Caco-2 (cell line): ENCODE measurements around the gene ABHD14A. TPM values are rescaled to one million over a fixed set of nuclear protein-coding genes. Genes with fewer than 3 reads are reported as not detected.

ENCODE experiments used
- BruUV-seq: library from RNA; stranded (reverse); fragments of 400-500 nt; replicated peaks from 2 replicates; lab custom pipeline; 2021; lab: Mats Ljungman, UMichigan
- CTCF ChIA-PET: fragments of 300-600 bp; sonication (Branson Sonifier 250); formaldehyde crosslinking; loops from one replicate; lab custom pipeline; 2022; ENCODE audit warnings: antibody characterized with exemption; lab: Charles Lee
- POLR2A ChIA-PET: fragments of 300-600 bp; sonication (Branson Sonifier 250); formaldehyde crosslinking; loops from one replicate; lab custom pipeline; 2022; ENCODE audit warnings: antibody characterized with exemption; lab: Charles Lee
- DNase-seq, 2 experiments: peaks; one replicate each; pipeline versions ENCODE4 v3.0.0 to v3.0.0-alpha.2; 2020 to 2022
- H3K27me3 ChIP-seq: replicated peaks from 2 replicates; pipeline ENCODE4 v1.6.0; 2011; ENCODE audit warnings: low read length; ENCODE audit not compliant: control insufficient read depth, insufficient read depth
- H3K36me3 ChIP-seq: 2 replicates; pipeline ENCODE4 v1.5.1; 2011; ENCODE audit warnings: low read length; ENCODE audit not compliant: control insufficient read depth, insufficient read depth
- H3K4me1 ChIP-seq: fragments of 250-450 bp; sonication (Bioruptor Pico); 2 replicates; pipeline ENCODE4 v1.5.1; 2020; ENCODE audit warnings: mild to moderate bottlenecking
- H3K4me3 ChIP-seq: 2 replicates; pipeline ENCODE4 v1.5.1; 2011; ENCODE audit warnings: low read depth, mild to moderate bottlenecking, control low read depth, low read length
- H3K9me3 ChIP-seq: fragments of 250-450 bp; sonication (Bioruptor Pico); 2 replicates; pipeline ENCODE4 v1.5.1; 2020; ENCODE audit warnings: mild to moderate bottlenecking, moderate library complexity
- H3K27ac Mint-ChIP-seq: one replicate; pipeline ENCODE4 v1.8.0; 2022; ENCODE audit warnings: mixed read lengths; ENCODE audit not compliant: unreplicated experiment
- H3K27me3 Mint-ChIP-seq: one replicate; pipeline ENCODE4 v1.8.0; 2022; ENCODE audit warnings: mixed read lengths; ENCODE audit not compliant: insufficient read depth, unreplicated experiment
- H3K36me3 Mint-ChIP-seq: one replicate; pipeline ENCODE4 v1.8.0; 2022; ENCODE audit warnings: mild to moderate bottlenecking, mixed read lengths; ENCODE audit not compliant: insufficient read depth, unreplicated experiment
- H3K4me1 Mint-ChIP-seq: one replicate; pipeline ENCODE4 v1.8.0; 2022; ENCODE audit warnings: low read depth, mixed read lengths; ENCODE audit not compliant: unreplicated experiment
- H3K4me3 Mint-ChIP-seq: one replicate; pipeline ENCODE4 v1.8.0; 2022; ENCODE audit warnings: mild to moderate bottlenecking, moderate library complexity, mixed read lengths; ENCODE audit not compliant: unreplicated experiment
- H3K9me3 Mint-ChIP-seq: one replicate; pipeline ENCODE4 v1.8.0; 2022; ENCODE audit warnings: mixed read lengths; ENCODE audit not compliant: unreplicated experiment
- intact Hi-C: fragments of 100-400 bp; cut with micrococcal nuclease; formaldehyde crosslinking; loops from one replicate; pipeline ENCODE4 v1.10.0; 2022; ENCODE audit not compliant: unreplicated experiment
- total RNA-seq: library from RNA; stranded (reverse); gene quantifications from 2 replicates; pipeline ENCODE4 v1.2.3, GENCODE V29; 2022
- TF ChIP-seq, protein P1 (sequence below), 2 experiments: fragments of 200-600 bp in 1 of 2; IDR thresholded peaks; 1 replicate in 1 of 2; 2 replicates in 1 of 2; pipeline versions ENCODE4 v1.5.1 to v1.8.0; 2011 to 2022; ENCODE audit warnings: antibody characterized with exemption in 1 of 2, control low read depth in 1 of 2, inconsistent platforms in 1 of 2, low read depth in 1 of 2, low read length in 1 of 2, mild to moderate bottlenecking in 1 of 2, moderate library complexity in 1 of 2; ENCODE audit not compliant: insufficient read depth in 1 of 2, severe bottlenecking in 1 of 2, unreplicated experiment in 1 of 2

Gene ABHD14A
- total RNA-seq, 1 experiment from 2014 or later, result 14.0 TPM

DNA sequence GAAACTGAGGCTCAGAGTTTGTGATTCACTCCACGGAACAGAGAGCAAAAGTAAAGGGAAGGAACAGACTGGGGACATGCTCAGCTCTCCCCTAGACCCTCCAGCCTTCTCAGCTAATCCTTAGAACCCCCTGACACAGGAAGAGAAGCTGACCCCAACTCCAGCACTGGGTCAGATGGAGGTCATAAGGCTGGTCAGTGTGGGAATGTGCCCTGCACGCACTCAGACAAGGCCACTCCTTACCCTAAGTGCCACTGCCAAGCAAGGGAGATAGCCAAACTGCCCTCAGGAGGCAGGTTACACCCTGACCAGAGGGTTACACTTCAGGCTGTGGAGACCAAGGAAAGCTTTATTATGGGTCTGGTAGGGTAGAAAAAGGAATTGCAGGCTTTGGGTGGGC is 19.7 kb downstream of the ABHD14A start:
- DNase-seq, result no peak
- no peaks in the 10 kb centered on the region for H3K9me3 ChIP-seq
- no TSS peak for BruUV-seq
- Mint-ChIP-seq H3K4me1 (peaks cover 9% of the 10 kb centered on the region), H3K36me3 (peaks cover 56% of the 10 kb centered on the region), H3K27ac (peak overlapping the region; percentile 99), H3K4me3 (peak overlapping the region; percentile 93), H3K27me3 (no peaks in the 10 kb centered on the region), H3K9me3 (no peaks in the 10 kb centered on the region)
- H3K4me3 ChIP-seq, result peak overlapping the region; percentile 60
- no peaks in the 10 kb centered on the region for H3K27me3 ChIP-seq
- POLR2A ChIA-PET, result interaction anchor here (0.7 to 1.9 kb wide), 2 partner anchors 12 to 302 kb away, joined by 3 to 30 read pairs; partner anchors contain the start of gene ACY1
- peaks cover 18% of the 10 kb centered on the region for H3K4me1 ChIP-seq
- intact Hi-C loops, result no loop called here
- H3K36me3 ChIP-seq, result peaks cover 8% of the 10 kb centered on the region
- CTCF ChIA-PET, result no interaction called here
- TF ChIP-seq, protein P1, sequence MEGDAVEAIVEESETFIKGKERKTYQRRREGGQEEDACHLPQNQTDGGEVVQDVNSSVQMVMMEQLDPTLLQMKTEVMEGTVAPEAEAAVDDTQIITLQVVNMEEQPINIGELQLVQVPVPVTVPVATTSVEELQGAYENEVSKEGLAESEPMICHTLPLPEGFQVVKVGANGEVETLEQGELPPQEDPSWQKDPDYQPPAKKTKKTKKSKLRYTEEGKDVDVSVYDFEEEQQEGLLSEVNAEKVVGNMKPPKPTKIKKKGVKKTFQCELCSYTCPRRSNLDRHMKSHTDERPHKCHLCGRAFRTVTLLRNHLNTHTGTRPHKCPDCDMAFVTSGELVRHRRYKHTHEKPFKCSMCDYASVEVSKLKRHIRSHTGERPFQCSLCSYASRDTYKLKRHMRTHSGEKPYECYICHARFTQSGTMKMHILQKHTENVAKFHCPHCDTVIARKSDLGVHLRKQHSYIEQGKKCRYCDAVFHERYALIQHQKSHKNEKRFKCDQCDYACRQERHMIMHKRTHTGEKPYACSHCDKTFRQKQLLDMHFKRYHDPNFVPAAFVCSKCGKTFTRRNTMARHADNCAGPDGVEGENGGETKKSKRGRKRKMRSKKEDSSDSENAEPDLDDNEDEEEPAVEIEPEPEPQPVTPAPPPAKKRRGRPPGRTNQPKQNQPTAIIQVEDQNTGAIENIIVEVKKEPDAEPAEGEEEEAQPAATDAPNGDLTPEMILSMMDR (IDR thresholded peaks at IDR 0.05; ENCODE audit: insufficient read depth in 1 of 2, low read depth in 1 of 2, low read length in 1 of 2, severe bottlenecking in 1 of 2, unreplicated experiment in 1 of 2), result no peak

DNA sequence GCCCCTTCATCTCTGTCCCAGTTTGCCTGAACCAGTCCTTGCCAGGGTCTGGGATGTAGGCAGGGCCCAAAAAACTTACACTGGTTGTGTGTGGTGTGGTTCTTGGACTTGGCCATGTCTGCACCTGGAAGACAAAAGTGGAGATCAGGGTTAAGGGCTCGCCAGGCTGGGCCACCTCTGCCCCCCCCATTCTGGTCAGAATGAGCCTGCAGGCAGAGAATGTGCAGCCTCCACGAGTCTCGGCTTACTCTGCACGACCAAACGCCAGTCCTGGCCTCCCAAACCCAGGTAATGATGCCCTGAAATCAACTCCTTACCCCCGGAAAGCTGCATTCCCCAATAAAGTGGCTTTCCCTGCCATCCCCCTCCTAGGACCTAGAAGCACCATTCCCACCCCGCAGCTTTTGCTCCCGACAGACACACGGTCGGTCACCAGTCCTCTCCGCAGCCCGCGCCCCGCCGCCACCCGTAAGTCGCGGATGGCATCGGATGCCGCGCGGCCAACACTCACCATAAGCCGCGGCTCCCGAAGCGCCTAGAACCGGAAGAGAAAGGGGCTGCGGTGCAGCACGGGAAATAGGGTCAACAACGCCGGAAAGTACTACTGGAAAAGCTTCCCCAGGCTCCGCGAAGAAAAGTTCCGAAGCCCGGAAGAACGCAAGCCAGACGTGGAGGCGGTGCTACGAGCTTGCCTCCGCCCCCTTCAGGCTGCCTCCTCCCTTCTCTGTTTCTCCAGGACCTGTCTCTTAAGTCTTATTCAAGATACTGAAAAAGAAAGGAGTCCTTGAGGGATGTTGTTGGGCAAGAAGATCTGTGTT is 20.7 kb downstream of the ABHD14A start, which contains the start of gene RPL29:
Gene RPL29, minus strand, starts transcription at position 550 of the 818 bp plus-strand sequence. Its CDS starts 434 bp downstream, at position 116.
- ChIA-PET CTCF (interaction anchor here (0.6 to 1.1 kb wide), 6 partner anchors 13 to 295 kb away, joined by 3 to 14 read pairs (median 4); partner anchors contain the start of genes ACY1, DUSP7 and RRP9), POLR2A (interaction anchor here (0.5 to 1.9 kb wide), 11 partner anchors 9 to 1607 kb away, joined by 3 to 30 read pairs (median 7); partner anchors contain the start of genes ABHD14B, ACY1, POC1A and RRP9)
- peaks cover 18% of the 10 kb centered on the region for H3K4me1 ChIP-seq
- no TSS peak for BruUV-seq
- Mint-ChIP-seq H3K27me3 (no peaks in the 10 kb centered on the region), H3K36me3 (peaks cover 55% of the 10 kb centered on the region), H3K4me3 (peak within 1 kb of the TSS; percentile 93), H3K27ac (peak within 1 kb of the TSS; percentile 99), H3K4me1 (peaks cover 9% of the 10 kb centered on the region), H3K9me3 (no peaks in the 10 kb centered on the region)
- H3K9me3 ChIP-seq, result no peaks in the 10 kb centered on the region
- peak within 1 kb of the TSS; percentile 60 for H3K4me3 ChIP-seq
- intact Hi-C loops, result loop anchor here (1.0 to 2.0 kb wide), 2 partner anchors 12 to 53 kb away; partner anchors contain the start of genes ACY1 and PARP3
- peak; percentile 93 for DNase-seq
- no peaks in the 10 kb centered on the region for H3K27me3 ChIP-seq
- H3K36me3 ChIP-seq, result peaks cover 8% of the 10 kb centered on the region
- TF ChIP-seq, protein P1 (IDR thresholded peaks at IDR 0.05; ENCODE audit: insufficient read depth in 1 of 2, low read depth in 1 of 2, low read length in 1 of 2, severe bottlenecking in 1 of 2, unreplicated experiment in 1 of 2), result no peak

DNA sequence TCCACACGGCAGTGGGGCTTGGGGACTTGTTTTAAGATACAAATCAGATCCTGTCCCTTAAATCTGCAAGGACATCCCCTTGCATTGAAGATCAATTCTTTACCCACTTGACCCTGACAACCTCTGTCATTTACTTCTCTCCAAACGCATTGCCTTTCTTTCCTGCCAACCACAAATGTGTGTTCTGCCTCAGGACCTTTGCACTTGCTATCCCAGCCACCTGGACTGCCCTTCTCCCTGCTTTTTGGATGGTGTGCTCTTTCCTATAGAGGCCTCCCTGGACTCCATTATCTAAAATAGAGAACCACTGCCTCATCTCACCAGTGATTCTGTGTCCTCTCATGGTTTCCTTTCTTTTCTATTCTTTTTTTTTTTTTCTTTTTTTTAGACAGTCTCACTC is 22.3 kb downstream of the ABHD14A start:
- Histone ChIP-seq H3K4me3 (no peak overlapping the region), H3K9me3 (no peaks in the 10 kb centered on the region), H3K4me1 (peaks cover 18% of the 10 kb centered on the region), H3K27me3 (no peaks in the 10 kb centered on the region), H3K36me3 (peaks cover 8% of the 10 kb centered on the region)
- ChIA-PET POLR2A (no interaction called here), CTCF (interaction anchor here (1.3 to 1.4 kb wide), 2 partner anchors 18 to 56 kb away, joined by 3 to 4 read pairs; partner anchors contain the start of gene RRP9)
- intact Hi-C loops, result loop anchor here (2.0 kb wide), 1 partner anchor 54 kb away; the partner anchor contains the start of gene PARP3
- TF ChIP-seq, protein P1 (IDR thresholded peaks at IDR 0.05; ENCODE audit: insufficient read depth in 1 of 2, low read depth in 1 of 2, low read length in 1 of 2, severe bottlenecking in 1 of 2, unreplicated experiment in 1 of 2), result no peak
- peaks cover 9% of the 10 kb centered on the region for H3K4me1 Mint-ChIP-seq
- no peak for DNase-seq
- no peaks in the 10 kb centered on the region for H3K27me3 Mint-ChIP-seq
- H3K4me3 Mint-ChIP-seq, result no peak overlapping the region
- H3K36me3 Mint-ChIP-seq, result peaks cover 38% of the 10 kb centered on the region
- no peaks in the 10 kb centered on the region for H3K9me3 Mint-ChIP-seq
- no TSS peak for BruUV-seq
- no peak overlapping the region for H3K27ac Mint-ChIP-seq
